HG03064 (cell line): ENCODE measurements around the gene MYO3B.

Experiments
- ATAC-seq: cut with Tn5 transposase; IDR thresholded peaks from one replicate; pipeline ENCODE4 v1.9.1; 2021; ENCODE audit warnings: low read depth; ENCODE audit not compliant: unreplicated experiment

The MYO3B gene

GRCh38 chr2:170297496-170297895 lies 119.5 kb downstream of the MYO3B start:
- no peak for ATAC-seq

GRCh38 chr2:170298115-170298514 lies 120.2 kb downstream of the MYO3B start:
- ATAC-seq: peak; percentile 90

- ATAC-seq: no peak
These were observed 121.0 kb downstream of the MYO3B start for GRCh38 chr2:170298861-170299429.

- no peak for ATAC-seq
These were observed 123.0 kb downstream of the MYO3B start for GRCh38 chr2:170300993-170301392.

GRCh38 chr2:170301626-170302025 lies 123.7 kb downstream of the MYO3B start:
- no peak for ATAC-seq

- ATAC-seq: no peak
These were observed 127.8 kb downstream of the MYO3B start for GRCh38 chr2:170305711-170306110.

- ATAC-seq: no peak
These were observed 128.4 kb downstream of the MYO3B start for GRCh38 chr2:170306293-170306873.

GRCh38 chr2:170307052-170307451 lies 129.1 kb downstream of the MYO3B start:
- ATAC-seq: no peak

- ATAC-seq: no peak
These were observed 129.8 kb downstream of the MYO3B start for GRCh38 chr2:170307555-170308351.

- ATAC-seq: no peak
These were observed 133.0 kb downstream of the MYO3B start for GRCh38 chr2:170310876-170311502.

- no peak for ATAC-seq
These were observed 135.5 kb downstream of the MYO3B start for GRCh38 chr2:170313347-170313991.

GRCh38 chr2:170313992-170314348 lies 136.0 kb downstream of the MYO3B start:
- ATAC-seq: no peak

GRCh38 chr2:170314744-170315447 lies 136.9 kb downstream of the MYO3B start:
- no peak for ATAC-seq

- ATAC-seq: no peak
These were observed 143.0 kb downstream of the MYO3B start for GRCh38 chr2:170320948-170321347.

GRCh38 chr2:170321526-170321925 lies 143.6 kb downstream of the MYO3B start:
- ATAC-seq: no peak

GRCh38 chr2:170322140-170322766 lies 144.3 kb downstream of the MYO3B start:
- no peak for ATAC-seq

GRCh38 chr2:170323743-170324142 lies 145.8 kb downstream of the MYO3B start:
- ATAC-seq: no peak

- no peak for ATAC-seq
These were observed 146.7 kb downstream of the MYO3B start for GRCh38 chr2:170324640-170325046.

- ATAC-seq: no peak
These were observed 152.9 kb downstream of the MYO3B start for GRCh38 chr2:170330881-170331280.
